Caco-2 (cell line): Measurements from ENCODE around the gene USP34. TPM values are rescaled to one million over a fixed set of nuclear protein-coding genes. Genes with fewer than 3 reads are reported as not detected.
"Not testable (repeated sequence)": the region's sequence is repeated elsewhere in the genome, so short reads cannot be mapped to it uniquely, and the experiment has no call there.

Experiments used
- BruUV-seq: library from RNA; stranded (reverse); fragments of 400-500 nt; replicated peaks from 2 replicates; lab custom pipeline; 2021; lab: Mats Ljungman, UMichigan
- CTCF ChIA-PET: fragments of 300-600 bp; sonication (Branson Sonifier 250); formaldehyde crosslinking; loops from one replicate; lab custom pipeline; 2022; ENCODE audit warnings: antibody characterized with exemption; lab: Charles Lee
- POLR2A ChIA-PET: fragments of 300-600 bp; sonication (Branson Sonifier 250); formaldehyde crosslinking; loops from one replicate; lab custom pipeline; 2022; ENCODE audit warnings: antibody characterized with exemption; lab: Charles Lee
- DNase-seq, 2 experiments: peaks; one replicate each; pipeline versions ENCODE4 v3.0.0 to v3.0.0-alpha.2; 2020 to 2022
- H3K27me3 ChIP-seq: replicated peaks from 2 replicates; pipeline ENCODE4 v1.6.0; 2011; ENCODE audit warnings: low read length; ENCODE audit not compliant: control insufficient read depth, insufficient read depth
- H3K36me3 ChIP-seq: 2 replicates; pipeline ENCODE4 v1.5.1; 2011; ENCODE audit warnings: low read length; ENCODE audit not compliant: control insufficient read depth, insufficient read depth
- H3K4me1 ChIP-seq: fragments of 250-450 bp; sonication (Bioruptor Pico); 2 replicates; pipeline ENCODE4 v1.5.1; 2020; ENCODE audit warnings: mild to moderate bottlenecking
- H3K4me3 ChIP-seq: 2 replicates; pipeline ENCODE4 v1.5.1; 2011; ENCODE audit warnings: low read depth, mild to moderate bottlenecking, control low read depth, low read length
- H3K9me3 ChIP-seq: fragments of 250-450 bp; sonication (Bioruptor Pico); 2 replicates; pipeline ENCODE4 v1.5.1; 2020; ENCODE audit warnings: mild to moderate bottlenecking, moderate library complexity
- H3K27ac Mint-ChIP-seq: one replicate; pipeline ENCODE4 v1.8.0; 2022; ENCODE audit warnings: mixed read lengths; ENCODE audit not compliant: unreplicated experiment
- H3K27me3 Mint-ChIP-seq: one replicate; pipeline ENCODE4 v1.8.0; 2022; ENCODE audit warnings: mixed read lengths; ENCODE audit not compliant: insufficient read depth, unreplicated experiment
- H3K36me3 Mint-ChIP-seq: one replicate; pipeline ENCODE4 v1.8.0; 2022; ENCODE audit warnings: mild to moderate bottlenecking, mixed read lengths; ENCODE audit not compliant: insufficient read depth, unreplicated experiment
- H3K4me1 Mint-ChIP-seq: one replicate; pipeline ENCODE4 v1.8.0; 2022; ENCODE audit warnings: low read depth, mixed read lengths; ENCODE audit not compliant: unreplicated experiment
- H3K4me3 Mint-ChIP-seq: one replicate; pipeline ENCODE4 v1.8.0; 2022; ENCODE audit warnings: mild to moderate bottlenecking, moderate library complexity, mixed read lengths; ENCODE audit not compliant: unreplicated experiment
- H3K9me3 Mint-ChIP-seq: one replicate; pipeline ENCODE4 v1.8.0; 2022; ENCODE audit warnings: mixed read lengths; ENCODE audit not compliant: unreplicated experiment
- CTCF ChIP-seq, 2 experiments: fragments of 200-600 bp in 1 of 2; IDR thresholded peaks; 1 replicate in 1 of 2; 2 replicates in 1 of 2; pipeline versions ENCODE4 v1.5.1 to v1.8.0; 2011 to 2022; ENCODE audit warnings: antibody characterized with exemption in 1 of 2, control low read depth in 1 of 2, inconsistent platforms in 1 of 2, low read depth in 1 of 2, low read length in 1 of 2, mild to moderate bottlenecking in 1 of 2, moderate library complexity in 1 of 2; ENCODE audit not compliant: insufficient read depth in 1 of 2, severe bottlenecking in 1 of 2, unreplicated experiment in 1 of 2
- intact Hi-C: fragments of 100-400 bp; cut with micrococcal nuclease; formaldehyde crosslinking; loops from one replicate; pipeline ENCODE4 v1.10.0; 2022; ENCODE audit not compliant: unreplicated experiment
- total RNA-seq: library from RNA; stranded (reverse); gene quantifications from 2 replicates; pipeline ENCODE4 v1.2.3, GENCODE V29; 2022

Gene USP34
- total RNA-seq, 1 experiment from 2014 or later: 100 TPM

GRCh38 chr2:61456746-61457420 lies 14.0 kb downstream of the USP34 start:
- 0 out of 2 replicates have a peak, but pooled peaks cover 8% of the 10 kb centered on the region for H3K4me1 ChIP-seq
- POLR2A ChIA-PET: no interaction called here
- no peaks in the 10 kb centered on the region for H3K27me3 Mint-ChIP-seq
- H3K27me3 ChIP-seq: no peaks in the 10 kb centered on the region
- H3K4me3 ChIP-seq: no peak overlapping the region
- CTCF ChIA-PET: no interaction called here
- no peak for TF ChIP-seq CTCF (IDR thresholded peaks at IDR 0.05; ENCODE audit: insufficient read depth in 1 of 2, low read depth in 1 of 2, low read length in 1 of 2, severe bottlenecking in 1 of 2, unreplicated experiment in 1 of 2)
- intact Hi-C loops: no loop called here
- DNase-seq: no peak
- H3K36me3 Mint-ChIP-seq: peaks cover 46% of the 10 kb centered on the region
- H3K9me3 ChIP-seq: no peaks in the 10 kb centered on the region
- no peak overlapping the region for H3K4me3 Mint-ChIP-seq
- H3K4me1 Mint-ChIP-seq: peaks cover 10% of the 10 kb centered on the region
- no TSS peak for BruUV-seq
- H3K9me3 Mint-ChIP-seq: no peaks in the 10 kb centered on the region
- H3K36me3 ChIP-seq: no peaks in the 10 kb centered on the region
- H3K27ac Mint-ChIP-seq: no peak overlapping the region

GRCh38 chr2:61456070-61456745 lies 14.7 kb downstream of the USP34 start:
- no peak for TF ChIP-seq CTCF (IDR thresholded peaks at IDR 0.05; ENCODE audit: insufficient read depth in 1 of 2, low read depth in 1 of 2, low read length in 1 of 2, severe bottlenecking in 1 of 2, unreplicated experiment in 1 of 2)
- no peak for DNase-seq
- no peaks in the 10 kb centered on the region for H3K9me3 Mint-ChIP-seq
- CTCF ChIA-PET: no interaction called here
- Histone ChIP-seq H3K9me3 (no peaks in the 10 kb centered on the region), H3K27me3 (no peaks in the 10 kb centered on the region), H3K4me1 (0 out of 2 replicates have a peak, but pooled peaks cover 8% of the 10 kb centered on the region), H3K36me3 (no peaks in the 10 kb centered on the region), H3K4me3 (no peak overlapping the region)
- peaks cover 10% of the 10 kb centered on the region for H3K4me1 Mint-ChIP-seq
- intact Hi-C loops: no loop called here
- H3K27ac Mint-ChIP-seq: no peak overlapping the region
- peaks cover 46% of the 10 kb centered on the region for H3K36me3 Mint-ChIP-seq
- POLR2A ChIA-PET: no interaction called here
- H3K27me3 Mint-ChIP-seq: no peaks in the 10 kb centered on the region
- no TSS peak for BruUV-seq
- H3K4me3 Mint-ChIP-seq: no peak overlapping the region

GRCh38 chr2:61454972-61455371 lies 15.9 kb downstream of the USP34 start:
- H3K36me3 ChIP-seq, H3K9me3 ChIP-seq, intact Hi-C loops, H3K9me3 Mint-ChIP-seq, H3K27me3 Mint-ChIP-seq, CTCF ChIA-PET, H3K27ac Mint-ChIP-seq, H3K4me3 ChIP-seq, H3K4me3 Mint-ChIP-seq, H3K27me3 ChIP-seq, BruUV-seq, DNase-seq, H3K4me1 ChIP-seq, POLR2A ChIA-PET, H3K4me1 Mint-ChIP-seq: not testable (repeated sequence)
- peaks cover 44% of the 10 kb centered on the region for H3K36me3 Mint-ChIP-seq
